HG03342 (cell line): ENCODE results near the gene OR5AU1.
"Not testable (repeated sequence)": the region's sequence is repeated elsewhere in the genome, so short reads cannot be mapped to it uniquely, and the experiment has no call there.

Source experiments
- ATAC-seq: cut with Tn5 transposase; IDR thresholded peaks from one replicate; pipeline ENCODE4 v1.9.1; 2021; ENCODE audit warnings: mild to moderate bottlenecking, moderate library complexity; ENCODE audit not compliant: unreplicated experiment

OR5AU1 gene

GRCh38 chr14:21182166-21182565 lies 26.3 kb upstream of the OR5AU1 start:
- ATAC-seq = no peak

- no peak for ATAC-seq
Observed at GRCh38 chr14:21171128-21171527, 15.3 kb upstream of the OR5AU1 start.

- no peak for ATAC-seq
Observed at GRCh38 chr14:21169573-21169972, 13.7 kb upstream of the OR5AU1 start.

- ATAC-seq = no peak
Observed at GRCh38 chr14:21168055-21168454, 12.2 kb upstream of the OR5AU1 start.

- ATAC-seq = not testable (repeated sequence)
Observed at GRCh38 chr14:21165670-21166069, 9.8 kb upstream of the OR5AU1 start.

GRCh38 chr14:21165002-21165605 lies 9.2 kb upstream of the OR5AU1 start:
- not testable (repeated sequence) for ATAC-seq

GRCh38 chr14:21163871-21164291 lies 8.0 kb upstream of the OR5AU1 start:
- ATAC-seq = no peak

- ATAC-seq = no peak
Observed at GRCh38 chr14:21162081-21162480, 6.2 kb upstream of the OR5AU1 start.

GRCh38 chr14:21160061-21160610 lies 4.3 kb upstream of the OR5AU1 start:
- no peak for ATAC-seq

GRCh38 chr14:21158175-21158574 lies 2.3 kb upstream of the OR5AU1 start:
- ATAC-seq = not testable (repeated sequence)

GRCh38 chr14:21149641-21150367 lies 6.1 kb downstream of the OR5AU1 start:
- no peak for ATAC-seq

GRCh38 chr14:21145437-21145836 lies 10.4 kb downstream of the OR5AU1 start:
- no peak for ATAC-seq

- ATAC-seq = no peak
Observed at GRCh38 chr14:21142357-21142756, 13.5 kb downstream of the OR5AU1 start.

- no peak for ATAC-seq
Observed at GRCh38 chr14:21136024-21136423, 19.8 kb downstream of the OR5AU1 start.

GRCh38 chr14:21133901-21134300 lies 22.0 kb downstream of the OR5AU1 start:
- ATAC-seq = no peak

GRCh38 chr14:21123429-21123828 lies 32.4 kb downstream of the OR5AU1 start:
- no peak for ATAC-seq

- no peak for ATAC-seq
Observed at GRCh38 chr14:21121122-21121521, 34.7 kb downstream of the OR5AU1 start.

- no peak for ATAC-seq
Observed at GRCh38 chr14:21120686-21121085, 35.2 kb downstream of the OR5AU1 start.

- no peak for ATAC-seq
Observed at GRCh38 chr14:21118933-21119332, 36.9 kb downstream of the OR5AU1 start.

- ATAC-seq = no peak
Observed at GRCh38 chr14:21113369-21113768, 42.5 kb downstream of the OR5AU1 start.

- ATAC-seq = no peak
Observed at GRCh38 chr14:21112255-21112654, 43.6 kb downstream of the OR5AU1 start.
